Peyer's patch (tissue), 4 donors: ENCODE measurements around the gene TBXA2R. TPM values are rescaled to one million over a fixed set of nuclear protein-coding genes. Genes with fewer than 3 reads are reported as not detected.
A peak's percentile ranks its signal among the peaks of the same experiment; 100 is the strongest.

Source experiments
- DNase-seq, 3 donors: peaks; one replicate each; pipeline ENCODE4 v3.0.0-alpha.2; 2017 to 2019
- H3K27ac ChIP-seq, 4 donors: fragments of 200-600 bp; sonication (generic); one replicate each; pipeline ENCODE4 v1.5.1; 2016 to 2019
- H3K27me3 ChIP-seq, 2 donors: fragments of 200-600 bp; sonication (generic); one replicate each; pipeline ENCODE4 v1.5.1; 2019
- H3K36me3 ChIP-seq, 3 donors: fragments of 200-600 bp; sonication (generic); one replicate each; pipeline ENCODE4 v1.5.1; 2016 to 2019
- H3K4me1 ChIP-seq, 4 donors: fragments of 200-600 bp; sonication (generic); one replicate each; pipeline ENCODE4 v1.5.1; 2016 to 2019
- H3K4me3 ChIP-seq, 4 donors: fragments of 200-600 bp; sonication (generic); 1 replicate in 3 of 4; 2 replicates in 1 of 4; pipeline ENCODE4 v1.5.1; 2016 to 2019; ENCODE audit warnings: mild to moderate bottlenecking in 1 of 4
- H3K9me3 ChIP-seq, 4 donors: fragments of 200-600 bp; sonication (generic); one replicate each; pipeline ENCODE4 v1.5.1; 2016 to 2019; ENCODE audit warnings: mild to moderate bottlenecking in 1 of 4
- CTCF ChIP-seq, 6 experiments: fragments of 450-650 bp in 4 of 6; fragments of 200-600 bp in 2 of 6; sonication (generic) in 1 of 6; IDR thresholded peaks; one replicate each; pipeline ENCODE4 v1.5.1; 2017 to 2019; ENCODE audit warnings: antibody characterized with exemption in 6 of 6, mild to moderate bottlenecking in 3 of 6, moderate library complexity in 1 of 6
- POLR2A ChIP-seq, 2 donors: fragments of 450-650 bp; IDR thresholded peaks; one replicate each; pipeline ENCODE4 v1.5.1; 2017; ENCODE audit warnings: antibody characterized with exemption in 2 of 2, mild to moderate bottlenecking in 2 of 2, moderate library complexity in 2 of 2
- total RNA-seq, 4 donors: library from RNA; depleted of rRNA; stranded (reverse); fragments of >200 nt; gene quantifications; one replicate each; pipeline ENCODE4 v1.1.0, GENCODE V29; 2016

TBXA2R gene
- total RNA-seq, 4 donors from 2014 or later, result 0.80 to 5.0 (median 1.6) TPM; not detected in 1

- Histone ChIP-seq H3K27ac (no peak overlapping the region), H3K4me1 (peaks cover 0 to 27% (median 0%) of the 10 kb centered on the region in 4 donors), H3K27me3 (no peaks in the 10 kb centered on the region), H3K4me3 (no peak overlapping the region), H3K9me3 (no peaks in the 10 kb centered on the region), H3K36me3 (peaks cover 0 to 73% (median 0%) of the 10 kb centered on the region in 3 donors)
- TF ChIP-seq POLR2A (IDR thresholded peaks at IDR 0.05), result no peak
- no peak for TF ChIP-seq CTCF (IDR thresholded peaks at IDR 0.05)
- DNase-seq, result no peak
These were observed 9.0 kb upstream of the TBXA2R start for GRCh38 chr19:3615524-3616135.

- H3K36me3 ChIP-seq, result peaks cover 0 to 67% (median 0%) of the 10 kb centered on the region in 3 donors
- no peak for TF ChIP-seq POLR2A (IDR thresholded peaks at IDR 0.05)
- no peak for TF ChIP-seq CTCF (IDR thresholded peaks at IDR 0.05)
- no peak overlapping the region for H3K27ac ChIP-seq
- H3K27me3 ChIP-seq, result no peaks in the 10 kb centered on the region
- no peaks in the 10 kb centered on the region for H3K9me3 ChIP-seq
- no peak overlapping the region for H3K4me3 ChIP-seq
- no peak for DNase-seq
- H3K4me1 ChIP-seq, result peaks cover 0 to 27% (median 0%) of the 10 kb centered on the region in 4 donors
These were observed 8.3 kb upstream of the TBXA2R start for GRCh38 chr19:3614858-3615505.

GRCh38 chr19:3613818-3614661 is 7.4 kb upstream of the TBXA2R start:
- TF ChIP-seq CTCF (IDR thresholded peaks at IDR 0.05) (no peak), POLR2A (IDR thresholded peaks at IDR 0.05) (no peak)
- peak overlapping the region in 3 of 4 donors; percentile 35 to 55 (median 39) for H3K27ac ChIP-seq
- no peak for DNase-seq
- no peaks in the 10 kb centered on the region for H3K9me3 ChIP-seq
- H3K4me3 ChIP-seq, result no peak overlapping the region
- H3K4me1 ChIP-seq, result peaks cover 0 to 28% (median under 1%) of the 10 kb centered on the region in 4 donors
- H3K36me3 ChIP-seq, result peaks cover 0 to 59% (median 0%) of the 10 kb centered on the region in 3 donors
- H3K27me3 ChIP-seq, result no peaks in the 10 kb centered on the region

GRCh38 chr19:3612901-3613741 is 6.4 kb upstream of the TBXA2R start:
- no peak for DNase-seq
- TF ChIP-seq CTCF (IDR thresholded peaks at IDR 0.05), result no peak
- no peak for TF ChIP-seq POLR2A (IDR thresholded peaks at IDR 0.05)
- Histone ChIP-seq H3K9me3 (no peaks in the 10 kb centered on the region), H3K27me3 (no peaks in the 10 kb centered on the region), H3K4me1 (peaks cover 0 to 33% (median 4%) of the 10 kb centered on the region in 4 donors), H3K27ac (peak overlapping the region in 3 of 4 donors; percentile 35 to 55 (median 39)), H3K36me3 (peaks cover 0 to 51% (median 0%) of the 10 kb centered on the region in 3 donors), H3K4me3 (no peak overlapping the region)

- Histone ChIP-seq H3K36me3 (peaks cover 0 to 51% (median 0%) of the 10 kb centered on the region in 3 donors), H3K9me3 (no peaks in the 10 kb centered on the region)
These were observed 5.7 kb upstream of the TBXA2R start for GRCh38 chr19:3612330-3612729.

More at GRCh38 chr19:3612330-3612729, 5.7 kb upstream of the TBXA2R start:
- Histone ChIP-seq H3K27me3 (no peaks in the 10 kb centered on the region), H3K4me3 (no peak overlapping the region), H3K27ac (peak overlapping the region in 2 of 4 donors; percentile 25 to 35), H3K4me1 (peaks cover 0 to 29% (median 6%) of the 10 kb centered on the region in 4 donors)
- DNase-seq, result no peak
- TF ChIP-seq POLR2A (IDR thresholded peaks at IDR 0.05) (no peak), CTCF (IDR thresholded peaks at IDR 0.05) (no peak)
